GM18526 (cell line): ENCODE results near the gene PSMD13.

Source experiments
- POLR2A ChIP-seq: IDR thresholded peaks from 3 replicates; pipeline ENCODE4 v1.6.1; 2011; ENCODE audit not compliant: insufficient read length; ENCODE audit errors: extremely low read depth

The PSMD13 gene

GRCh38 chr11:296171-297050 lies 59.6 kb downstream of the PSMD13 start:
- no peak for TF ChIP-seq POLR2A

GRCh38 chr11:297051-297585 lies 60.3 kb downstream of the PSMD13 start:
- no peak for TF ChIP-seq POLR2A

- TF ChIP-seq POLR2A: no peak
Observed at GRCh38 chr11:297586-298405, 61.0 kb downstream of the PSMD13 start.

GRCh38 chr11:298406-299065 lies 61.8 kb downstream of the PSMD13 start:
- no peak for TF ChIP-seq POLR2A

- TF ChIP-seq POLR2A: no peak
Observed at GRCh38 chr11:299081-299891, 62.5 kb downstream of the PSMD13 start, which contains the start of gene IFITM5. Gene IFITM5 (minus strand): TSS chr11:299526. CDS start chr11:299490, 36 bp downstream.

- no peak for TF ChIP-seq POLR2A
Observed at GRCh38 chr11:299951-300735, 63.4 kb downstream of the PSMD13 start.
